Liver (tissue), 9 donors: Measurements from ENCODE around the gene SHC3. TPM values are rescaled to one million over a fixed set of nuclear protein-coding genes. Genes with fewer than 3 reads are reported as not detected.

Source experiments
- DNase-seq: peaks from one replicate; pipeline ENCODE4 v3.0.0-alpha.2; 2017; ENCODE audit warnings: low spot score
- H3K27ac ChIP-seq, 2 donors: one replicate each; pipeline ENCODE4 v1.7.0; 2013; ENCODE audit warnings: inconsistent platforms in 2 of 2, low read length in 2 of 2, control low read depth in 1 of 2, low read depth in 1 of 2, mild to moderate bottlenecking in 1 of 2
- H3K27me3 ChIP-seq, 4 donors: one replicate each; pipeline versions ENCODE4 v1.6.1 to v1.7.0; 2013; ENCODE audit warnings: low read length in 3 of 4, inconsistent platforms in 1 of 4, mild to moderate bottlenecking in 1 of 4, moderate library complexity in 1 of 4; ENCODE audit not compliant: control insufficient read depth in 4 of 4, insufficient read depth in 4 of 4
- H3K36me3 ChIP-seq, 4 donors: one replicate each; pipeline versions ENCODE4 v1.6.1 to v1.7.0; 2013; ENCODE audit warnings: low read length in 3 of 4, mild to moderate bottlenecking in 3 of 4, low read depth in 1 of 4, moderate library complexity in 1 of 4; ENCODE audit not compliant: control insufficient read depth in 4 of 4, insufficient read depth in 3 of 4
- H3K4me1 ChIP-seq, 4 donors: one replicate each; pipeline versions ENCODE4 v1.6.1 to v1.7.0; 2013; ENCODE audit warnings: low read length in 3 of 4, mild to moderate bottlenecking in 3 of 4, moderate library complexity in 1 of 4; ENCODE audit not compliant: control insufficient read depth in 4 of 4, insufficient read depth in 4 of 4
- H3K4me3 ChIP-seq, 3 donors: one replicate each; pipeline versions ENCODE4 v1.6.1 to v1.7.0; 2013; ENCODE audit warnings: low read length in 3 of 3, control low read depth in 1 of 3, low read depth in 1 of 3, mild to moderate bottlenecking in 1 of 3
- H3K9ac ChIP-seq, 2 donors: one replicate each; pipeline ENCODE4 v1.7.0; 2013; ENCODE audit warnings: low read length in 2 of 2, mild to moderate bottlenecking in 2 of 2, moderate library complexity in 2 of 2, control low read depth in 1 of 2, low read depth in 1 of 2
- H3K9me3 ChIP-seq, 4 donors: one replicate each; pipeline versions ENCODE4 v1.6.1 to v1.7.0; 2013; ENCODE audit warnings: low read length in 3 of 4; ENCODE audit not compliant: control insufficient read depth in 4 of 4
- EGR1 ChIP-seq, 2 donors: IDR thresholded peaks; 2 replicates each; pipeline ENCODE4 v1.6.1; 2016 to 2018; ENCODE audit warnings: antibody characterized with exemption in 2 of 2, low read depth in 2 of 2
- FOXA1 ChIP-seq: IDR thresholded peaks from 2 replicates; pipeline ENCODE4 v1.6.1; 2016; ENCODE audit warnings: antibody characterized with exemption
- FOXA2 ChIP-seq: IDR thresholded peaks from 2 replicates; pipeline ENCODE4 v1.6.1; 2016; ENCODE audit warnings: antibody characterized with exemption
- HNF4A ChIP-seq, 2 donors: conservative IDR thresholded peaks; 2 replicates each; pipeline ENCODE4 v1.6.1; 2016; ENCODE audit warnings: antibody characterized with exemption in 2 of 2, mild to moderate bottlenecking in 2 of 2
- JUND ChIP-seq, 2 donors: IDR thresholded peaks; 2 replicates each; pipeline ENCODE4 v1.6.1; 2016; ENCODE audit warnings: antibody characterized with exemption in 2 of 2
- RXRA ChIP-seq, 2 donors: IDR thresholded peaks; 2 replicates each; pipeline ENCODE4 v1.6.1; 2017 to 2018; ENCODE audit warnings: antibody characterized with exemption in 2 of 2, mild to moderate bottlenecking in 1 of 2
- SP1 ChIP-seq: IDR thresholded peaks from 2 replicates; pipeline ENCODE4 v1.6.1; 2018; ENCODE audit warnings: antibody characterized with exemption, mild to moderate bottlenecking
- TAF1 ChIP-seq: conservative IDR thresholded peaks from 2 replicates; pipeline ENCODE4 v1.6.1; 2016; ENCODE audit warnings: antibody characterized with exemption, mild to moderate bottlenecking
- ZBTB33 ChIP-seq: IDR thresholded peaks from 2 replicates; pipeline ENCODE4 v1.6.1; 2016; ENCODE audit warnings: antibody characterized with exemption
- WGBS: extraction: QIAGEN DNeasy Blood & Tissue Kit; methylation state at CpG from one replicate; pipeline ENCODE4 v1.1.7; 2013; 5-methylcytosine and 5-hydroxymethylcytosine counted together
- polyA plus RNA-seq, 2 donors: library from polyadenylated mRNA; stranded (reverse) in 1 of 2; unstranded in 1 of 2; fragments of 200-250 nt in 1 of 2; fragments of >200 nt in 1 of 2; fragmentation: Nextera tagmentation in 1 of 2; extraction: Ambion mirVana in 1 of 2; gene quantifications; one replicate each; pipeline versions ENCODE4 v1.2.1 to v1.2.3, GENCODE V29; 2013 to 2015
- total RNA-seq, 2 donors: library from RNA; depleted of rRNA; stranded (reverse); fragments of >200 nt; gene quantifications; one replicate each; pipeline ENCODE4 v1.2.3, GENCODE V29; 2014
- TF ChIP-seq, protein P1 (sequence below): IDR thresholded peaks from 2 replicates; pipeline ENCODE4 v1.6.1; 2016; ENCODE audit warnings: antibody characterized with exemption
- TF ChIP-seq, protein P2 (sequence below): fragments of 150-350 bp; IDR thresholded peaks from 2 replicates; pipeline ENCODE4 v1.5.1; 2017; ENCODE audit warnings: improper control_type of control experiment, low read depth, low read length; ENCODE audit not compliant: missing input control
- TF ChIP-seq, protein P3 (sequence below): IDR thresholded peaks from 2 replicates; pipeline ENCODE4 v1.6.1; 2016; ENCODE audit warnings: antibody characterized with exemption, mild to moderate bottlenecking
- donor health status: healthy.
- donor health status: healthy.
- donor health status: healthy.
- donor health status: healthy.
- donor health status: healthy.

SHC3 gene
- total and polyA plus RNA-seq, 4 donors = 0.03 to 0.08 (median 0.04) TPM

GRCh38 chr9:88995200-88995577, 183.4 kb downstream of the SHC3 start:
- no peak overlapping the region for H3K9ac ChIP-seq
- H3K36me3 ChIP-seq = no peaks in the 10 kb centered on the region
- H3K9me3 ChIP-seq = no peaks in the 10 kb centered on the region
- H3K27ac ChIP-seq = no peak overlapping the region
- no peak overlapping the region for H3K4me3 ChIP-seq
- peaks cover 0 to 29% (median 22%) of the 10 kb centered on the region in 4 donors for H3K4me1 ChIP-seq
- no peak for TF ChIP-seq RXRA (IDR thresholded peaks at IDR 0.05)
- TF ChIP-seq, protein P1, sequence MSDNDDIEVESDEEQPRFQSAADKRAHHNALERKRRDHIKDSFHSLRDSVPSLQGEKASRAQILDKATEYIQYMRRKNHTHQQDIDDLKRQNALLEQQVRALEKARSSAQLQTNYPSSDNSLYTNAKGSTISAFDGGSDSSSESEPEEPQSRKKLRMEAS = no peak
- TF ChIP-seq SP1 = no peak
- TF ChIP-seq, protein P2, sequence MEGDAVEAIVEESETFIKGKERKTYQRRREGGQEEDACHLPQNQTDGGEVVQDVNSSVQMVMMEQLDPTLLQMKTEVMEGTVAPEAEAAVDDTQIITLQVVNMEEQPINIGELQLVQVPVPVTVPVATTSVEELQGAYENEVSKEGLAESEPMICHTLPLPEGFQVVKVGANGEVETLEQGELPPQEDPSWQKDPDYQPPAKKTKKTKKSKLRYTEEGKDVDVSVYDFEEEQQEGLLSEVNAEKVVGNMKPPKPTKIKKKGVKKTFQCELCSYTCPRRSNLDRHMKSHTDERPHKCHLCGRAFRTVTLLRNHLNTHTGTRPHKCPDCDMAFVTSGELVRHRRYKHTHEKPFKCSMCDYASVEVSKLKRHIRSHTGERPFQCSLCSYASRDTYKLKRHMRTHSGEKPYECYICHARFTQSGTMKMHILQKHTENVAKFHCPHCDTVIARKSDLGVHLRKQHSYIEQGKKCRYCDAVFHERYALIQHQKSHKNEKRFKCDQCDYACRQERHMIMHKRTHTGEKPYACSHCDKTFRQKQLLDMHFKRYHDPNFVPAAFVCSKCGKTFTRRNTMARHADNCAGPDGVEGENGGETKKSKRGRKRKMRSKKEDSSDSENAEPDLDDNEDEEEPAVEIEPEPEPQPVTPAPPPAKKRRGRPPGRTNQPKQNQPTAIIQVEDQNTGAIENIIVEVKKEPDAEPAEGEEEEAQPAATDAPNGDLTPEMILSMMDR = no peak
- TF ChIP-seq TAF1 = no peak
- TF ChIP-seq HNF4A (conservative IDR thresholded peaks at IDR 0.05) = no peak
- no peak for TF ChIP-seq FOXA1
- WGBS = 88% methylated on average over 6 of the region's 6 CpGs
- peaks cover 0 to 5% (median 2%) of the 10 kb centered on the region in 4 donors for H3K27me3 ChIP-seq
- DNase-seq = no peak

- H3K36me3 ChIP-seq = no peaks in the 10 kb centered on the region
- TF ChIP-seq FOXA2 (no peak), RXRA (IDR thresholded peaks at IDR 0.05) (peak in 1 of 2 donors; percentile 21), SP1 (no peak), HNF4A (conservative IDR thresholded peaks at IDR 0.05) (no peak), JUND (IDR thresholded peaks at IDR 0.05) (peak in 1 of 2 donors; percentile 44), ZBTB33 (no peak), TAF1 (no peak), EGR1 (IDR thresholded peaks at IDR 0.05; ENCODE audit: low read depth in 2 of 2) (no peak)
- TF ChIP-seq, protein P3, sequence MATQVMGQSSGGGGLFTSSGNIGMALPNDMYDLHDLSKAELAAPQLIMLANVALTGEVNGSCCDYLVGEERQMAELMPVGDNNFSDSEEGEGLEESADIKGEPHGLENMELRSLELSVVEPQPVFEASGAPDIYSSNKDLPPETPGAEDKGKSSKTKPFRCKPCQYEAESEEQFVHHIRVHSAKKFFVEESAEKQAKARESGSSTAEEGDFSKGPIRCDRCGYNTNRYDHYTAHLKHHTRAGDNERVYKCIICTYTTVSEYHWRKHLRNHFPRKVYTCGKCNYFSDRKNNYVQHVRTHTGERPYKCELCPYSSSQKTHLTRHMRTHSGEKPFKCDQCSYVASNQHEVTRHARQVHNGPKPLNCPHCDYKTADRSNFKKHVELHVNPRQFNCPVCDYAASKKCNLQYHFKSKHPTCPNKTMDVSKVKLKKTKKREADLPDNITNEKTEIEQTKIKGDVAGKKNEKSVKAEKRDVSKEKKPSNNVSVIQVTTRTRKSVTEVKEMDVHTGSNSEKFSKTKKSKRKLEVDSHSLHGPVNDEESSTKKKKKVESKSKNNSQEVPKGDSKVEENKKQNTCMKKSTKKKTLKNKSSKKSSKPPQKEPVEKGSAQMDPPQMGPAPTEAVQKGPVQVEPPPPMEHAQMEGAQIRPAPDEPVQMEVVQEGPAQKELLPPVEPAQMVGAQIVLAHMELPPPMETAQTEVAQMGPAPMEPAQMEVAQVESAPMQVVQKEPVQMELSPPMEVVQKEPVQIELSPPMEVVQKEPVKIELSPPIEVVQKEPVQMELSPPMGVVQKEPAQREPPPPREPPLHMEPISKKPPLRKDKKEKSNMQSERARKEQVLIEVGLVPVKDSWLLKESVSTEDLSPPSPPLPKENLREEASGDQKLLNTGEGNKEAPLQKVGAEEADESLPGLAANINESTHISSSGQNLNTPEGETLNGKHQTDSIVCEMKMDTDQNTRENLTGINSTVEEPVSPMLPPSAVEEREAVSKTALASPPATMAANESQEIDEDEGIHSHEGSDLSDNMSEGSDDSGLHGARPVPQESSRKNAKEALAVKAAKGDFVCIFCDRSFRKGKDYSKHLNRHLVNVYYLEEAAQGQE = no peak
Measured at GRCh38 chr9:88994469-88995199, 184.0 kb downstream of the SHC3 start.

More at GRCh38 chr9:88994469-88995199, 184.0 kb downstream of the SHC3 start:
- no peak overlapping the region for H3K9ac ChIP-seq
- H3K9me3 ChIP-seq = no peaks in the 10 kb centered on the region
- H3K27ac ChIP-seq = peak overlapping the region in 1 of 2 donors; percentile 9
- H3K4me1 ChIP-seq = peaks cover 0 to 29% (median 22%) of the 10 kb centered on the region in 4 donors
- no peak overlapping the region for H3K4me3 ChIP-seq
- peaks cover 0 to 5% (median 2%) of the 10 kb centered on the region in 4 donors for H3K27me3 ChIP-seq
- 83% methylated on average over 9 of the region's 9 CpGs for WGBS
- DNase-seq = no peak
